SK-N-MC (cell line): ENCODE measurements around the gene OCA2.

Experiments
- DNase-seq: peaks from one replicate; pipeline ENCODE4 v3.0.0-alpha.2; 2011; ENCODE audit warnings: low read depth, low spot score
- H3K27ac ChIP-seq: fragments of 200-600 bp; sonication (generic); 2 replicates; pipeline ENCODE4 v1.5.1; 2016; ENCODE audit warnings: mixed run types
- H3K36me3 ChIP-seq: fragments of 200-600 bp; sonication (generic); 2 replicates; pipeline ENCODE4 v1.6.1; 2017; ENCODE audit warnings: antibody characterized with exemption, low read length, mixed read lengths; ENCODE audit not compliant: insufficient read depth
- H3K4me3 ChIP-seq: fragments of 200-600 bp; sonication (generic); 2 replicates; pipeline ENCODE4 v1.5.1; 2016
- H3K9ac ChIP-seq: fragments of 200-600 bp; sonication (generic); 2 replicates; pipeline ENCODE4 v1.8.0; 2017; ENCODE audit warnings: mixed run types, mixed read lengths; ENCODE audit not compliant: insufficient read length
- H3K9me3 ChIP-seq: fragments of 200-600 bp; sonication (generic); 2 replicates; pipeline ENCODE4 v1.6.1; 2017; ENCODE audit warnings: low read depth, mild to moderate bottlenecking, antibody characterized with exemption, low read length, moderate library complexity, mixed read lengths
- EZH2 ChIP-seq: fragments of 200-600 bp; sonication (generic); IDR thresholded peaks from one replicate; pipeline ENCODE4 v1.6.1; 2017; ENCODE audit warnings: antibody characterized with exemption
- FOXP2 ChIP-seq: optimal IDR thresholded peaks from 2 replicates; pipeline ENCODE3; 2011; ENCODE audit warnings: mild to moderate bottlenecking, moderate library complexity; ENCODE audit not compliant: insufficient read depth; ENCODE audit errors: extremely low read length, control extremely low read depth
- POLR2AphosphoS5 ChIP-seq: IDR thresholded peaks from 2 replicates; pipeline ENCODE4 v1.6.1; 2012; ENCODE audit warnings: mild to moderate bottlenecking, low read depth, low read length, borderline replicate concordance

OCA2 gene

GRCh38 chr15:28114721-28115622, 15.9 kb upstream of the OCA2 start:
- no peak overlapping the region for H3K4me3 ChIP-seq
- no peaks in the 10 kb centered on the region for H3K9me3 ChIP-seq
- H3K9ac ChIP-seq = no peak overlapping the region
- peaks cover 26% of the 10 kb centered on the region for H3K36me3 ChIP-seq
- no peak overlapping the region for H3K27ac ChIP-seq
- TF ChIP-seq FOXP2 = no peak
- TF ChIP-seq POLR2AphosphoS5 = no peak
- TF ChIP-seq EZH2 = no peak
- DNase-seq = no peak

GRCh38 chr15:28114114-28114455, 15.0 kb upstream of the OCA2 start:
- H3K36me3 ChIP-seq = peaks cover 24% of the 10 kb centered on the region
- H3K9ac ChIP-seq = no peak overlapping the region
- DNase-seq = no peak
- no peaks in the 10 kb centered on the region for H3K9me3 ChIP-seq
- TF ChIP-seq FOXP2 = no peak
- no peak for TF ChIP-seq POLR2AphosphoS5
- TF ChIP-seq EZH2 = no peak
- H3K4me3 ChIP-seq = no peak overlapping the region
- no peak overlapping the region for H3K27ac ChIP-seq

GRCh38 chr15:28113394-28114113, 14.4 kb upstream of the OCA2 start:
- H3K9me3 ChIP-seq = no peaks in the 10 kb centered on the region
- peaks cover 24% of the 10 kb centered on the region for H3K36me3 ChIP-seq
- no peak for DNase-seq
- no peak overlapping the region for H3K27ac ChIP-seq
- H3K9ac ChIP-seq = no peak overlapping the region
- TF ChIP-seq EZH2 = no peak
- no peak for TF ChIP-seq FOXP2
- no peak for TF ChIP-seq POLR2AphosphoS5
- no peak overlapping the region for H3K4me3 ChIP-seq

- Histone ChIP-seq H3K9me3 (no peaks in the 10 kb centered on the region), H3K9ac (no peak overlapping the region), H3K36me3 (peaks cover 24% of the 10 kb centered on the region), H3K27ac (no peak overlapping the region), H3K4me3 (no peak overlapping the region)
- DNase-seq = no peak
- no peak for TF ChIP-seq POLR2AphosphoS5
- no peak for TF ChIP-seq EZH2
- no peak for TF ChIP-seq FOXP2
These were observed 13.8 kb upstream of the OCA2 start for GRCh38 chr15:28112962-28113361.

GRCh38 chr15:28112101-28112760, 13.1 kb upstream of the OCA2 start:
- Histone ChIP-seq H3K9me3 (no peaks in the 10 kb centered on the region), H3K36me3 (peaks cover 24% of the 10 kb centered on the region), H3K27ac (no peak overlapping the region), H3K9ac (no peak overlapping the region), H3K4me3 (no peak overlapping the region)
- DNase-seq = no peak
- no peak for TF ChIP-seq FOXP2
- no peak for TF ChIP-seq EZH2
- TF ChIP-seq POLR2AphosphoS5 = no peak

GRCh38 chr15:28111543-28111942, 12.4 kb upstream of the OCA2 start:
- no peak overlapping the region for H3K27ac ChIP-seq
- H3K9ac ChIP-seq = no peak overlapping the region
- no peak overlapping the region for H3K4me3 ChIP-seq
- H3K36me3 ChIP-seq = peaks cover 24% of the 10 kb centered on the region
- no peak for TF ChIP-seq FOXP2
- no peak for TF ChIP-seq EZH2
- TF ChIP-seq POLR2AphosphoS5 = no peak
- DNase-seq = no peak
- no peaks in the 10 kb centered on the region for H3K9me3 ChIP-seq

- Histone ChIP-seq H3K27ac (peak overlapping the region; percentile 6; the same call in 1 of the 2 replicates), H3K9me3 (no peaks in the 10 kb centered on the region), H3K4me3 (no peak overlapping the region), H3K9ac (no peak overlapping the region), H3K36me3 (peaks cover 24% of the 10 kb centered on the region)
- TF ChIP-seq FOXP2 (no peak), EZH2 (no peak), POLR2AphosphoS5 (no peak)
- DNase-seq = no peak
These were observed 11.4 kb upstream of the OCA2 start for GRCh38 chr15:28110481-28110881.
